Measurements from ENCODE around the gene SMO. TPM values are rescaled to one million over a fixed set of nuclear protein-coding genes. Genes with fewer than 3 reads are reported as not detected.
"Not testable (repeated sequence)": the region's sequence is repeated elsewhere in the genome, so short reads cannot be mapped to it uniquely, and the experiment has no call there.

Gene SMO
- total RNA-seq, 4 donors from 2014 or later: 13.8 to 34.5 (median 18.1) TPM

DNA sequence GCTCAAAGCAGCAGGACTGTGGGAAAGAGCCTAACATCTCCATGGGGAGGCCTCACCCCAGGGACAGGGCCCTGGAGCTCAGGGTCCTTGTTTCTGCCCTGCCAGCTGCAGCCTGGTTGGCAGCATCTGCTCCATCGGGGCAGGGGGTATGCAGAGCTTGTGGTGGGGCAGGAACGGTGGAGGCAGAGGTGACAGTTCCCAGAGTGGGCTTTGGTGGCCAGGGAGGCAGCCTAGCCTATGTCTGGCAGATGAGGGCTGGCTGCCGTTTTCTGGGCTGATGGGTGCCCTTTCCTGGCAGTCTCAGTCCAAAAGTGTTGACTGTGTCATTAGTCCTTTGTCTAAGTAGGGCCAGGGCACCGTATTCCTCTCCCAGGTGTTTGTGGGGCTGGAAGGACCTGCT, 24.2 kb downstream of the SMO start:
- Histone ChIP-seq H3K9me3 (no peaks in the 10 kb centered on the region), H3K36me3 (peaks cover 22% of the 10 kb centered on the region), H3K27ac (no peak overlapping the region), H3K4me3 (no peak overlapping the region), H3K27me3 (no peaks in the 10 kb centered on the region), H3K4me1 (no peaks in the 10 kb centered on the region)
- 79% methylated on average over 3 of the region's 4 CpGs for WGBS
- DNase-seq (ENCODE audit: low spot score in 2 of 2): no peak
- TF ChIP-seq CTCF (IDR thresholded peaks at IDR 0.05): no peak
- TF ChIP-seq POLR2AphosphoS5 (IDR thresholded peaks at IDR 0.05): no peak
- no peak for TF ChIP-seq POLR2A (IDR thresholded peaks at IDR 0.05)
- TF ChIP-seq EP300 (IDR thresholded peaks at IDR 0.05): no peak

DNA sequence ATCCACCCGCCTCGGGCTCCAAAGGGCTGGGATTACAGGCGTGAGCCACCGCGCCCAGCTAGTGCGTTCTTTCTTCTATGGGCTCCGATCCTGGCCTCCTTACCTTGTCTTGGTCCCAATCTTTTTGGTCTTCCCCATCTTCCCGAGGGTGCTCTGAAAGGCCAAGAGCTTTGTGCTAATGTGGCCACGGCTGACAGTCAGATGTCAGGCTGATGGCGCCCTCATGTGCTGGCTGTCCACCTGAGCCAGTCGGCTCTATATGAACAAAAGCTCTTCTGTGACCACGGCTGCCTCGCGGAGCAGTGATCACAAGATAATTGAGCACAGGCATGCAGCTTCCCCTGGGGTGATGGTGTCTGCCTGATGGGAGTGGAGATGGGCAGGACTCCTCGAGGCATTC, 25.4 kb downstream of the SMO start:
- H3K4me3 ChIP-seq: no peak overlapping the region
- no peak for TF ChIP-seq POLR2AphosphoS5 (IDR thresholded peaks at IDR 0.05)
- no peaks in the 10 kb centered on the region for H3K27me3 ChIP-seq
- DNase-seq (ENCODE audit: low spot score in 2 of 2): no peak
- H3K27ac ChIP-seq: no peak overlapping the region
- peaks cover 5% of the 10 kb centered on the region for H3K4me1 ChIP-seq
- no peaks in the 10 kb centered on the region for H3K9me3 ChIP-seq
- WGBS: 52% methylated on average over 14 of the region's 15 CpGs
- peaks cover 18% of the 10 kb centered on the region for H3K36me3 ChIP-seq

- WGBS: 93% methylated on average over 3 of the region's 15 CpGs
- not testable (repeated sequence) for H3K9me3 ChIP-seq; DNase-seq (ENCODE audit: low spot score in 2 of 2); H3K4me3 ChIP-seq; H3K27me3 ChIP-seq; H3K27ac ChIP-seq; H3K4me1 ChIP-seq
- H3K36me3 ChIP-seq: peaks cover 12% of the 10 kb centered on the region
Observed at GRCh38 chr7:129215691-129216090, 27.3 kb downstream of the SMO start.

- not testable (repeated sequence) for H3K27me3 ChIP-seq; H3K4me3 ChIP-seq; DNase-seq (ENCODE audit: low spot score in 2 of 2); H3K4me1 ChIP-seq; H3K9me3 ChIP-seq; H3K27ac ChIP-seq
- H3K36me3 ChIP-seq: peaks cover 12% of the 10 kb centered on the region
- 94% methylated on average over 19 of the region's 34 CpGs for WGBS
Observed at GRCh38 chr7:129216101-129216715, 27.8 kb downstream of the SMO start.

DNA sequence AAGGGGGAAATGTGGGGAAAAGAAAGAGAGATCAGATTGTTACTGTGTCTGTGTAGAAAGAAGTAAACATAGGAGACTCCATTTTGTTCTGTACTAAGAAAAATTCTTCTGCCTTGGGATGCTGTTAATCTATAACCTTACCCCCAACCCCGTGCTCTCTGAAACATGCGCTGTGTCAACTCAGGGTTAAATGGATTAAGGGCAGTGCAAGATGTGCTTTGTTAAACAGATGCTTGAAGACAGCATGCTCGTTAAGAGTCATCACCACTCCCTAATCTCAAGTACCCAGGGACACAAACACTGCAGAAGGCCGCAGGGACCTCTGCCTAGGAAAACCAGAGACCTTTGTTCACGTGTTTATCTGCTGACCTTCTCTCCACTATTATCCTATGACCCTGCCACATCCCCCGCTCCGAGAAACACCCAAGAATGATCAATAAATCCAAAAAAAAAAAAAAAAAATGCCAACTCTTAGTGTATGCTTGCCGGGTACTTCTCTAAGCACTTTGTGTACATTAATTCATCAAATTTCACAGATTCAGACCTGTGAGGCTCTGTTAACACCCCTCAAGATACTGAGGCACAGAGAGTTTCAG, 28.5 kb downstream of the SMO start:
- 84% methylated on average over 8 of the region's 8 CpGs for WGBS
- H3K36me3 ChIP-seq: not testable (repeated sequence)

GRCh38 chr7:129218514-129219062, 30.2 kb downstream of the SMO start:
- no peak overlapping the region for H3K27ac ChIP-seq
- TF ChIP-seq POLR2A (IDR thresholded peaks at IDR 0.05) (no peak), CTCF (IDR thresholded peaks at IDR 0.05) (peak; percentile 76 to 77)
- WGBS: 16% methylated on average over 8 of the region's 9 CpGs
- no peaks in the 10 kb centered on the region for H3K36me3 ChIP-seq
- peaks cover 5% of the 10 kb centered on the region for H3K4me1 ChIP-seq
- no peak overlapping the region for H3K4me3 ChIP-seq
- no peaks in the 10 kb centered on the region for H3K9me3 ChIP-seq
- no peaks in the 10 kb centered on the region for H3K27me3 ChIP-seq
- peak; percentile 89 to 92 for DNase-seq (ENCODE audit: low spot score in 2 of 2)

More for the DNA sequence above, 28.5 kb downstream of the SMO start:
- not testable (repeated sequence) for H3K9me3 ChIP-seq; H3K27ac ChIP-seq; H3K27me3 ChIP-seq; DNase-seq (ENCODE audit: low spot score in 2 of 2); H3K4me1 ChIP-seq; H3K4me3 ChIP-seq

DNA sequence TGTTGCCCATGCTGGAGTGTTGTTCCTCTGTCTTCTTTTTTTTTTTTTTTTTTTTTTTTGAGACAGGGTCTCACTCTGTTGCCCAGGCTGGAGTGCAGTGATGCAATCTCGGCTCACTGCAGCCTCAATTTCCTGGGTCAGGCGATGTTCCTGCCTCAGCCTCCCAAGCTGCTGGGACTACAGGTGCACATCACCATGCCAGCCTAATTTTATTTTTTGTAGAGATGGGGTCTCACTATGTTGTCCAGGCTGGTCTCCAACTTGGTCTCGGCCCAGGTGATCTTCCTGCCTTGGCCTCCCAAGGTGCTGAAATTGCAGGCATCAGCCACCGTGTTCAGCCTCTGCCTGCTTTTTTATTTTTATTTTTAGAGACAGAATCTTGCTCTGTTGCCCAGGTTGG, 30.7 kb downstream of the SMO start:
- DNase-seq (ENCODE audit: low spot score in 2 of 2); H3K27me3 ChIP-seq; H3K9me3 ChIP-seq; H3K4me3 ChIP-seq; H3K36me3 ChIP-seq; H3K27ac ChIP-seq: not testable (repeated sequence)
- WGBS: 94% methylated on average over 4 of the region's 4 CpGs
- H3K4me1 ChIP-seq: peaks cover 11% of the 10 kb centered on the region

DNA sequence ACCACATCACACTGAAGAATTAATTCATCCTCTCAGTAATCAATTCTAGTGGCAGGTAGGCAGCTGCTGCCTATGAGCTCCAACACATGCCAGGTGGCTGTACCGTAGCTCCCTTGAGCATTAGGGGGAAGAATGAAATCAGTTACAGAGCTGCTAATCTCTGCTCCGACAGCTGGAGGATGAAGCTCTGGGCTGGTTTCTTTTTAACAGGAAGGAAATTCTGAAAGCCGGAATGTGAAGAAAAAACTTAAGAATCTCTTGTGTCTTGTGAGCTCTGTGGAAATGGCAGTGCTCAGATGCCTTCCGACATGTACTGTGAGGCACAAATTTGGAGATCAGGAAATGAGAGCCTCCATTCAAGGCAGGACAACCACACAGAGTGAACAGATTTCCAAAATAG, 33.6 kb downstream of the SMO start:
- DNase-seq (ENCODE audit: low spot score in 2 of 2): no peak
- H3K36me3 ChIP-seq: no peaks in the 10 kb centered on the region
- no peaks in the 10 kb centered on the region for H3K9me3 ChIP-seq
- no peaks in the 10 kb centered on the region for H3K27me3 ChIP-seq
- H3K27ac ChIP-seq: no peak overlapping the region
- TF ChIP-seq EP300 (IDR thresholded peaks at IDR 0.05) (no peak), POLR2A (IDR thresholded peaks at IDR 0.05) (no peak)
- H3K4me1 ChIP-seq: peaks cover 27% of the 10 kb centered on the region
- WGBS: 47% methylated on average over 4 of the region's 4 CpGs
- no peak overlapping the region for H3K4me3 ChIP-seq
